ENCODE measurements around the gene TAMM41.
"Not testable (repeated sequence)": the region's sequence is repeated elsewhere in the genome, so short reads cannot be mapped to it uniquely, and the experiment has no call there.

The TAMM41 gene

GRCh38 chr3:11846281-11847266 lies at the start of gene TAMM41:
TAMM41 (minus strand) TSS chr3:11846885; CDS start chr3:11846636, 249 bp downstream.
- peak; percentile 93 for DNase-seq

- no peak for DNase-seq
Measured at GRCh38 chr3:11878837-11879236, 32.2 kb upstream of the TAMM41 start.

- not testable (repeated sequence) for DNase-seq
Measured at GRCh38 chr3:11874707-11875106, 28.0 kb upstream of the TAMM41 start.

GRCh38 chr3:11863739-11864138 lies 17.1 kb upstream of the TAMM41 start:
- not testable (repeated sequence) for DNase-seq

GRCh38 chr3:11862584-11862983 lies 15.9 kb upstream of the TAMM41 start:
- DNase-seq = not testable (repeated sequence)

GRCh38 chr3:11862145-11862544 lies 15.5 kb upstream of the TAMM41 start:
- not testable (repeated sequence) for DNase-seq

- not testable (repeated sequence) for DNase-seq
Measured at GRCh38 chr3:11860213-11860612, 13.5 kb upstream of the TAMM41 start.

- no peak for DNase-seq
Measured at GRCh38 chr3:11853450-11853849, 6.8 kb upstream of the TAMM41 start.

GRCh38 chr3:11850003-11850402 lies 3.3 kb upstream of the TAMM41 start:
- no peak for DNase-seq

GRCh38 chr3:11847607-11848006 lies 922 bp upstream of the TAMM41 start:
- DNase-seq = no peak

GRCh38 chr3:11845651-11846050 lies 1.0 kb downstream of the TAMM41 start:
- DNase-seq = no peak

- no peak for DNase-seq
Measured at GRCh38 chr3:11844891-11845290, 1.8 kb downstream of the TAMM41 start.

- no peak for DNase-seq
Measured at GRCh38 chr3:11835028-11835639, 11.6 kb downstream of the TAMM41 start.

GRCh38 chr3:11832981-11833905 lies 13.4 kb downstream of the TAMM41 start:
- DNase-seq = no peak

GRCh38 chr3:11829416-11829815 lies 17.3 kb downstream of the TAMM41 start:
- DNase-seq = no peak

- no peak for DNase-seq
Measured at GRCh38 chr3:11826628-11827265, 19.9 kb downstream of the TAMM41 start.

GRCh38 chr3:11825301-11825700 lies 21.4 kb downstream of the TAMM41 start:
- DNase-seq = no peak

- no peak for DNase-seq
Measured at GRCh38 chr3:11820531-11821041, 26.1 kb downstream of the TAMM41 start.

- DNase-seq = no peak
Measured at GRCh38 chr3:11819146-11819689, 27.5 kb downstream of the TAMM41 start.

GRCh38 chr3:11818033-11818432 lies 28.7 kb downstream of the TAMM41 start:
- DNase-seq = no peak

- no peak for DNase-seq
Measured at GRCh38 chr3:11815111-11815510, 31.6 kb downstream of the TAMM41 start.

- DNase-seq = no peak
Measured at GRCh38 chr3:11814663-11815062, 32.0 kb downstream of the TAMM41 start.
